Measurements from ENCODE around the gene THTPA. TPM values are rescaled to one million over a fixed set of nuclear protein-coding genes. Genes with fewer than 3 reads are reported as not detected.

THTPA gene
- total RNA-seq, 2 experiments from 2014 or later = 8.1 to 12.7 TPM

- Mint-ChIP-seq H3K4me3 (peak overlapping the region; percentile 97), H3K27me3 (no peaks in the 10 kb centered on the region), H3K4me1 (peaks cover 46% of the 10 kb centered on the region), H3K9me3 (no peaks in the 10 kb centered on the region), H3K36me3 (ENCODE audit: low read depth) (peaks cover 39% of the 10 kb centered on the region), H3K27ac (peak overlapping the region; percentile 97)
- no peak for DNase-seq
- POLR2A ChIA-PET = interaction anchor here (0.6 kb wide), 2 partner anchors 9 to 20 kb away, joined by 3 to 4 read pairs; no protein-coding TSS in a partner anchor
- CTCF ChIA-PET = interaction anchor here (0.9 to 2.3 kb wide), 3 partner anchors 9 to 88 kb away, joined by 3 to 5 read pairs (median 4); no protein-coding TSS in a partner anchor
These were observed 10.7 kb downstream of the THTPA start for GRCh38 chr14:23566778-23567185.

GRCh38 chr14:23567186-23568020 lies 11.3 kb downstream of the THTPA start, which contains the start of gene AP1G2:
Gene AP1G2, minus strand, starts transcription at chr14:23567791. Its CDS starts 477 bp downstream, at chr14:23567314.
- peak; percentile 92 for DNase-seq
- peaks cover 5% of the 10 kb centered on the region for H3K27me3 Mint-ChIP-seq
- H3K9me3 Mint-ChIP-seq = no peaks in the 10 kb centered on the region
- CTCF ChIA-PET = interaction anchor here (0.6 to 2.3 kb wide), 4 partner anchors 8 to 89 kb away, joined by 3 to 5 read pairs (median 4); no protein-coding TSS in a partner anchor
- H3K36me3 Mint-ChIP-seq (ENCODE audit: low read depth) = peaks cover 37% of the 10 kb centered on the region
- peaks cover 51% of the 10 kb centered on the region for H3K4me1 Mint-ChIP-seq
- peak within 1 kb of the TSS; percentile 97 for H3K27ac Mint-ChIP-seq
- POLR2A ChIA-PET = interaction anchor here (0.6 kb wide), 2 partner anchors 19 to 94 kb away, joined by 3 to 4 read pairs; no protein-coding TSS in a partner anchor
- H3K4me3 Mint-ChIP-seq = peak within 1 kb of the TSS; percentile 97

GRCh38 chr14:23568021-23568599 lies 12.0 kb downstream of the THTPA start:
- Mint-ChIP-seq H3K27ac (peak overlapping the region; percentile 97), H3K9me3 (no peaks in the 10 kb centered on the region), H3K27me3 (peaks cover 5% of the 10 kb centered on the region), H3K36me3 (ENCODE audit: low read depth) (peaks cover 32% of the 10 kb centered on the region), H3K4me3 (peak overlapping the region; percentile 97), H3K4me1 (peaks cover 53% of the 10 kb centered on the region)
- ChIA-PET CTCF (interaction anchor here (0.6 to 2.3 kb wide), 5 partner anchors 8 to 93 kb away, joined by 3 to 9 read pairs (median 4); no protein-coding TSS in a partner anchor), POLR2A (interaction anchor here (0.6 kb wide), 1 partner anchor 94 kb away, joined by 3 read pairs; no protein-coding TSS in a partner anchor)
- DNase-seq = no peak

GRCh38 chr14:23568600-23569331 lies 12.7 kb downstream of the THTPA start:
- POLR2A ChIA-PET = interaction anchor here (0.7 kb wide), 1 partner anchor 12 kb away, joined by 3 read pairs; no protein-coding TSS in a partner anchor
- H3K27me3 Mint-ChIP-seq = peaks cover 8% of the 10 kb centered on the region
- peaks cover 31% of the 10 kb centered on the region for H3K36me3 Mint-ChIP-seq (ENCODE audit: low read depth)
- H3K4me3 Mint-ChIP-seq = peak overlapping the region; percentile 97
- CTCF ChIA-PET = interaction anchor here (0.6 to 2.3 kb wide), 5 partner anchors 9 to 93 kb away, joined by 3 to 9 read pairs (median 4); no protein-coding TSS in a partner anchor
- peaks cover 54% of the 10 kb centered on the region for H3K4me1 Mint-ChIP-seq
- DNase-seq = no peak
- no peaks in the 10 kb centered on the region for H3K9me3 Mint-ChIP-seq
- H3K27ac Mint-ChIP-seq = peak overlapping the region; percentile 97

- ChIA-PET POLR2A (no interaction called here), CTCF (interaction anchor here (1.0 to 2.0 kb wide), 3 partner anchors 10 to 22 kb away, joined by 3 to 9 read pairs (median 4); no protein-coding TSS in a partner anchor)
- Mint-ChIP-seq H3K9me3 (no peaks in the 10 kb centered on the region), H3K4me1 (peaks cover 48% of the 10 kb centered on the region), H3K27me3 (peaks cover 9% of the 10 kb centered on the region), H3K4me3 (no peak overlapping the region), H3K36me3 (ENCODE audit: low read depth) (peaks cover 24% of the 10 kb centered on the region), H3K27ac (peak overlapping the region; percentile 69)
- peak; percentile 32 for DNase-seq
These were observed 13.5 kb downstream of the THTPA start for GRCh38 chr14:23569443-23570151.

GRCh38 chr14:23570806-23571483 lies 14.9 kb downstream of the THTPA start:
- H3K27me3 Mint-ChIP-seq = peaks cover 19% of the 10 kb centered on the region
- no peak overlapping the region for H3K27ac Mint-ChIP-seq
- no peaks in the 10 kb centered on the region for H3K9me3 Mint-ChIP-seq
- no peak overlapping the region for H3K4me3 Mint-ChIP-seq
- DNase-seq = no peak
- H3K4me1 Mint-ChIP-seq = peaks cover 44% of the 10 kb centered on the region
- H3K36me3 Mint-ChIP-seq (ENCODE audit: low read depth) = peaks cover 11% of the 10 kb centered on the region
- ChIA-PET POLR2A (no interaction called here), CTCF (interaction anchor here (0.6 to 1.6 kb wide), 4 partner anchors 9 to 20 kb away, joined by 3 to 7 read pairs (median 3); no protein-coding TSS in a partner anchor)

- peaks cover 3% of the 10 kb centered on the region for H3K36me3 Mint-ChIP-seq (ENCODE audit: low read depth)
- H3K27ac Mint-ChIP-seq = no peak overlapping the region
- POLR2A ChIA-PET = no interaction called here
- CTCF ChIA-PET = interaction anchor here (1.0 to 1.6 kb wide), 5 partner anchors 8 to 17 kb away, joined by 3 to 7 read pairs (median 4); no protein-coding TSS in a partner anchor
- H3K4me3 Mint-ChIP-seq = no peak overlapping the region
- H3K9me3 Mint-ChIP-seq = no peaks in the 10 kb centered on the region
- H3K4me1 Mint-ChIP-seq = peaks cover 43% of the 10 kb centered on the region
- H3K27me3 Mint-ChIP-seq = peaks cover 26% of the 10 kb centered on the region
- DNase-seq = no peak
These were observed 15.8 kb downstream of the THTPA start for GRCh38 chr14:23571701-23572523.

- ChIA-PET CTCF (interaction anchor here (1.0 to 1.6 kb wide), 3 partner anchors 9 to 519 kb away, joined by 3 to 4 read pairs (median 4); no protein-coding TSS in a partner anchor), POLR2A (no interaction called here)
- Mint-ChIP-seq H3K27me3 (peaks cover 30% of the 10 kb centered on the region), H3K36me3 (ENCODE audit: low read depth) (peaks cover 2% of the 10 kb centered on the region), H3K4me3 (no peak overlapping the region), H3K4me1 (peaks cover 42% of the 10 kb centered on the region), H3K27ac (no peak overlapping the region), H3K9me3 (no peaks in the 10 kb centered on the region)
- DNase-seq = no peak
These were observed 16.4 kb downstream of the THTPA start for GRCh38 chr14:23572524-23572828.

- Mint-ChIP-seq H3K4me1 (peaks cover 38% of the 10 kb centered on the region), H3K4me3 (no peak overlapping the region), H3K27me3 (peaks cover 33% of the 10 kb centered on the region), H3K27ac (no peak overlapping the region), H3K36me3 (ENCODE audit: low read depth) (no peaks in the 10 kb centered on the region), H3K9me3 (no peaks in the 10 kb centered on the region)
- POLR2A ChIA-PET = no interaction called here
- DNase-seq = no peak
- CTCF ChIA-PET = interaction anchor here (1.0 to 1.6 kb wide), 3 partner anchors 9 to 518 kb away, joined by 3 to 4 read pairs (median 4); no protein-coding TSS in a partner anchor
These were observed 16.8 kb downstream of the THTPA start for GRCh38 chr14:23572836-23573235.

- Mint-ChIP-seq H3K4me3 (no peak overlapping the region), H3K4me1 (peaks cover 31% of the 10 kb centered on the region), H3K27me3 (peaks cover 39% of the 10 kb centered on the region), H3K27ac (peak overlapping the region; percentile 66), H3K36me3 (ENCODE audit: low read depth) (no peaks in the 10 kb centered on the region), H3K9me3 (no peaks in the 10 kb centered on the region)
- CTCF ChIA-PET = interaction anchor here (1.0 to 1.6 kb wide), 2 partner anchors 15 to 518 kb away, joined by 3 to 4 read pairs; no protein-coding TSS in a partner anchor
- POLR2A ChIA-PET = no interaction called here
- DNase-seq = no peak
These were observed 17.4 kb downstream of the THTPA start for GRCh38 chr14:23573384-23574015.
